GM19043 (cell line): Measurements from ENCODE around the gene KRTAP27-1.

Experiments used
- ATAC-seq: cut with Tn5 transposase; IDR thresholded peaks from one replicate; pipeline ENCODE4 v1.9.1; 2021; ENCODE audit warnings: low read depth; ENCODE audit not compliant: unreplicated experiment

Gene KRTAP27-1

GRCh38 chr21:30305136-30305535 is 32.4 kb downstream of the KRTAP27-1 start:
- no peak for ATAC-seq

GRCh38 chr21:30289215-30289614 is 48.3 kb downstream of the KRTAP27-1 start, which contains the start of gene KRTAP25-1:
Gene KRTAP25-1, minus strand, starts transcription at chr21:30289514. Its CDS starts 24 bp downstream, at chr21:30289490.
- ATAC-seq: no peak
